Omental fat pad (tissue), 4 donors: ENCODE measurements around the gene COPG1. TPM values are rescaled to one million over a fixed set of nuclear protein-coding genes. Genes with fewer than 3 reads are reported as not detected.

ENCODE experiments used
- ATAC-seq: fragments of 150-250 bp; one replicate; pipeline ENCODE4 v1.9.1; 2016; ENCODE audit warnings: mild to moderate bottlenecking, moderate library complexity; ENCODE audit not compliant: low FRiP score
- DNase-seq: peaks from one replicate; pipeline ENCODE4 v3.0.0-alpha.2; 2019; ENCODE audit warnings: low spot score
- CTCF ChIP-seq, 3 donors: fragments of 450-650 bp; IDR thresholded peaks; one replicate each; pipeline ENCODE4 v1.5.1; 2016 to 2017; ENCODE audit warnings: antibody characterized with exemption in 3 of 3, mild to moderate bottlenecking in 3 of 3, moderate library complexity in 2 of 3
- total RNA-seq, 4 donors: library from RNA; depleted of rRNA; stranded (reverse); fragments of >200 nt; gene quantifications; one replicate each; pipeline ENCODE4 v1.1.0, GENCODE V29; 2016

Gene COPG1
- total RNA-seq, 4 donors from 2014 or later: 107 to 148 (median 127) TPM

DNA sequence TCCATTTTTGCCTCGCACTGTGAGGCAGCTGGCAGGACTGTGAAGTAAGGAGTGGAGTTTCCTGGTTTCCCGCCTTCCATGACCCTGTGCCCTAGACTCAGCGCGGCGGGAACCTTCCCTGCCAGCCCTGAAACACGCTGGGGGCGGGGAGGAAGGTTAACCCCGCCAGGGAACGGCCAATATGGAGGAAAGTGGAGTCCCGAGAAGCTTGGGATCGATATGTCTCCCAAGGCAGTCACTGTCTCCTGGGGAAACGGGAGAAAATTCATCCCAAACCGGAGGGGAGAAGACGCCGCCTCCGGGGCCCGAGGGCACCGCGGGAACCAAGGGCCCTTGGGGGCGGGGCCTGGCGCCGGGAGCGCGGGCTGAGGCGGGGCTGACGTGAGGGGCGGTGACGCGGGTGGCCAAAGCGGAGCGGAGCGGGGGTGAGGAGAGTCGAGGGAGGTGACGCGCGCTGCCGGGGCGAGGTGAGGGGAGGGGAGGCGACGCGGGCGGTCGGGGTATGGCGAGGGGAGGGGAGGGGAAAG, 29.1 kb downstream of the COPG1 start, which contains the start of gene HMCES:
TSS of gene HMCES (plus strand) at position 432 of the 527 bp plus-strand sequence. CDS start 863 bp downstream, outside the sequence.
- peak; percentile 64 for DNase-seq
- ATAC-seq: peak; percentile 96
- no peak for TF ChIP-seq CTCF (IDR thresholded peaks at IDR 0.05)

DNA sequence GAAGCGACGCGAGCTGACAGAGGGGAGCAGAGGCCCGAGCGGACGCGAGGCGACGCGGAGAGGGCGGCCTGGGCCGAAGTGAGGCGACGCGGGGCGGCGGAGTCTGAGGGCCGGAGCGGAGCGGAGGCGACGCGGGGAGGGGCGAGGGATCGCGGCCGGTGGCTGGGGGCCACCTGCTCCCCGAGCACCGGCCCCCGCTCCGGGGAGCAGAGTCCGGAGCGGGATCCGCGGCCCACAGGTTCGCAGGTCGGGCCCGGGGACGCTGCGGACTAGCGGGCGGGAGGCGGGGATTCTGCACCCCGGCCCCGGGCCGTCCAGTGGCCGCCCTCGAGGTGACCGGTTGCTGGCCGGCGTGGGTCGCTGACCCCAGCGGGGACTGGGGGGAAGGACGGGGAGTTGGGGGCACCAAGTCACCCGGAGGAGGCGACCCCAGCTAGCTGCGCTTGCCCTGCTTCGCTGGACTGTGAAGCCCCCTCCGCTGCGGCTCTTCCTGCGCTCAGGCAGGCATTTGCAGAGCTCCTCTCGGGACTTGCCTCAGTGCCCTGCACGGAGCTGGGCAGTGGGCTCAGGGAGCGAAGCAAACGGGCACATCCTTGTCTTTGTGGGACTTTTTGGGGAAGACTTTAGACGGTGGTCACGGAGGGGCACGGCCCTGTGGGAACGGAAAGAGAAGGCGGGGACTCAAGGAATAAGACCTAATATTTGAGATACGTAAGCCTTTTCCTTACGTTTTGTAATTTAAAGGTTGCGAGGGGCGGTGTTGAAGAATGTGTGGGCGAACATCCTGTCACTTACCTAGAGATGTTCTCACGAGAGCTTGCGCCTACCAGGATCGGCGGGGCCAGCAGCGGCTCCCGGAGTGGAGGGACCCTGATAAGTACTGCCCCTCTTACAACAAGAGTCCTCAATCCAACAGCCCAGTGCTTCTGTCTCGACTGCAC, 29.8 kb downstream of the COPG1 start:
- ATAC-seq (peak; percentile 26), DNase-seq (no peak)

GRCh38 chr3:129280183-129280582, 30.8 kb downstream of the COPG1 start:
- no peak for DNase-seq
- no peak for TF ChIP-seq CTCF (IDR thresholded peaks at IDR 0.05)
- ATAC-seq: no peak

More for the DNA sequence above, 29.8 kb downstream of the COPG1 start:
- no peak for TF ChIP-seq CTCF (IDR thresholded peaks at IDR 0.05)

GRCh38 chr3:129281726-129282125, 32.3 kb downstream of the COPG1 start:
- no peak for TF ChIP-seq CTCF (IDR thresholded peaks at IDR 0.05)
- DNase-seq: no peak
- no peak for ATAC-seq

DNA sequence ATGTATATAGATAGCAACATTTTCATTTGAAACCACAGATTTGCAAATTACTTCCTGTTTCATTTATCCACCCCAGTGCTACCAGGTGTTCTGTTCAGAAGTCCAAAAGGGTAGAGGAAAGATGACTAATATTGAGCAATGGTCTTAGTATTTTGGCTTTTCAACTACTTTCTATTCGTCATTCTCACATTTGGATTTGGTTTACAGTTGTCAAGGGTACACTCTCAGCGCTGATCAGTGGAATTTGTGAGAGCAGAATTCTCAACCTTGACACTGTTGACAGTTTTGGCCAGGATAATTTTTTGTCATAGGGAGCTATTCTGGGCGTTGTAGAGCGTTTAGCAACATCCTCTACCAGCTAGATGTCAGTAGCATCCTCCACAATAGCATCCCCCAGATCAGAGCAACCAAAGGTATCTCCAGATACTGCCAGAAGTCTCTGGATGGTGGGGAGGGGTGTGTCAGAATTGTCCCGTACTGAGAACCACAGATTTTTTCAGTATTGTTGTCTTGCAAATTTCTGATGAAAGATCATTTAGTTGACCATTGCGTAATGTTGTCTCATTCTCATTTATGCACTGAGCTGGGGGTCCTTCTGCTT, 33.4 kb downstream of the COPG1 start:
- no peak for TF ChIP-seq CTCF (IDR thresholded peaks at IDR 0.05)
- DNase-seq (no peak), ATAC-seq (peak; percentile 19)

- TF ChIP-seq CTCF (IDR thresholded peaks at IDR 0.05): no peak
- ATAC-seq: no peak
These were observed 36.7 kb downstream of the COPG1 start for GRCh38 chr3:129286081-129286480.

More at GRCh38 chr3:129286081-129286480, 36.7 kb downstream of the COPG1 start:
- no peak for DNase-seq
